WTC11 (cell line): ENCODE measurements around the gene ELK3.

Experiments used
- CREB1 ChIP-seq: sonication (generic); formaldehyde crosslinking; IDR thresholded peaks from 2 replicates; pipeline ENCODE4 v1.8.0; 2023; ENCODE audit warnings: mild to moderate bottlenecking, missing genetic modification reagents
- ZBTB21 ChIP-seq: sonication (generic); formaldehyde crosslinking; IDR thresholded peaks from 2 replicates; pipeline ENCODE4 v1.8.1; 2023; ENCODE audit warnings: mild to moderate bottlenecking, missing genetic modification reagents, borderline replicate concordance
- TF ChIP-seq, protein P1 (sequence below): fragments of 200-600 bp; IDR thresholded peaks from 2 replicates; pipeline ENCODE4 v1.8.0; 2022; ENCODE audit warnings: antibody characterized with exemption

DNA sequence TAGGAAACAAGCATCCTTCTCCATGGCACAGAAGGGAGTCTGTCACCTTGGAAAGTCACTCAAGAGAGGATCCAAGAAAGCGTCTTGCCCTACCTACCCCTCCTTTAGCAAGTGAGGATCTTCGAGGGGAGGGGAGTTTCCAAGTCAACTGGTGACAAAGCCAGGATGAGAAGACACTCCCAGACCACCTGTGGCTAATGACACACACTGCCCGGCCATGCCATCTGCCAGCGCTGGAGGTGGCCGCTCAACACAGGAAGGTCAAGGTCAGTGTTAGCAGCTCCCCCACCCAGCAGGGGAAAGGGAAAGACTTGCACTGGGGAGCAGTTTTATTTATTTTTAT lies 41.3 kb downstream of the ELK3 start:
- TF ChIP-seq CREB1 (no peak), ZBTB21 (CRISPR knock-in tag) (no peak)
- TF ChIP-seq, protein P1, sequence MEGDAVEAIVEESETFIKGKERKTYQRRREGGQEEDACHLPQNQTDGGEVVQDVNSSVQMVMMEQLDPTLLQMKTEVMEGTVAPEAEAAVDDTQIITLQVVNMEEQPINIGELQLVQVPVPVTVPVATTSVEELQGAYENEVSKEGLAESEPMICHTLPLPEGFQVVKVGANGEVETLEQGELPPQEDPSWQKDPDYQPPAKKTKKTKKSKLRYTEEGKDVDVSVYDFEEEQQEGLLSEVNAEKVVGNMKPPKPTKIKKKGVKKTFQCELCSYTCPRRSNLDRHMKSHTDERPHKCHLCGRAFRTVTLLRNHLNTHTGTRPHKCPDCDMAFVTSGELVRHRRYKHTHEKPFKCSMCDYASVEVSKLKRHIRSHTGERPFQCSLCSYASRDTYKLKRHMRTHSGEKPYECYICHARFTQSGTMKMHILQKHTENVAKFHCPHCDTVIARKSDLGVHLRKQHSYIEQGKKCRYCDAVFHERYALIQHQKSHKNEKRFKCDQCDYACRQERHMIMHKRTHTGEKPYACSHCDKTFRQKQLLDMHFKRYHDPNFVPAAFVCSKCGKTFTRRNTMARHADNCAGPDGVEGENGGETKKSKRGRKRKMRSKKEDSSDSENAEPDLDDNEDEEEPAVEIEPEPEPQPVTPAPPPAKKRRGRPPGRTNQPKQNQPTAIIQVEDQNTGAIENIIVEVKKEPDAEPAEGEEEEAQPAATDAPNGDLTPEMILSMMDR = no peak
